Endometrium (tissue), 2 donors: Measurements from ENCODE around the gene CYGB.

Experiments
- FAIRE-seq: peaks from 2 replicates; lab custom pipeline; 2012; peaks lifted over from hg19 to GRCh38; lab: Jason Lieb, UNC
- donor health status: control.
- donor health status: control.

The CYGB gene

GRCh38 chr17:76550712-76551615 lies 13.5 kb upstream of the CYGB start:
- FAIRE-seq: no peak

DNA sequence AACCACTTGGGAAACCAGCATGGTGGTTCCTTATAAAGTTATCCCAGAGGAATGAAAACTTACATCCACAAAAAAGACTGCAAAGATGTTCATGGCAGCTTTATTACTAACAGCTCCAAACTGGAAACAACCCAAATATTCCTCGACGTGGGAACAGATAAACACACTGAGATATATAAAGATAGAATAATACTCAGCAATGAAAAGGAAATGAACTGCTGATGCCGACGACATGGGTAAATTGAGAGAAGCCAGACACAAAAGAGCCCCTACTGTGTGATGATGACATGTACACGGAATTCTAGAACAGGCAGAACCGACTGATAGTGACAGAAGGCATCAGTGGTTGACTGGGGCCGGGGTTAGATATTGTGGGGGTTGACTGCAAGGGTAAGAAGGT lies 12.0 kb upstream of the CYGB start:
- no peak for FAIRE-seq

DNA sequence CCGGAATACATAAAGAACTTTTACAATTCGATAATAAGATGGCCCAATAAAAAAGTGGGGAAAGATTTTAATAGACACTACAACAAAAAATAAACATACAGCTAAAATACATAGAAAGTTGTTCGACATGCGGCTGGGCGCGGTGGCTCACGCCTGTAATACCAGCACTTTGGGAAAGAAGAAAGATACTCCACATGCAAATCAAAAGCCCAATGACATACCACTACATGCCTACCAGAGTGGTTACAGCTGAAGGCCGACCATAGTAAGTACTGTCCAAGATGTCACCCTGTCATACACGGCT lies 11.7 kb upstream of the CYGB start:
- FAIRE-seq: no peak

DNA sequence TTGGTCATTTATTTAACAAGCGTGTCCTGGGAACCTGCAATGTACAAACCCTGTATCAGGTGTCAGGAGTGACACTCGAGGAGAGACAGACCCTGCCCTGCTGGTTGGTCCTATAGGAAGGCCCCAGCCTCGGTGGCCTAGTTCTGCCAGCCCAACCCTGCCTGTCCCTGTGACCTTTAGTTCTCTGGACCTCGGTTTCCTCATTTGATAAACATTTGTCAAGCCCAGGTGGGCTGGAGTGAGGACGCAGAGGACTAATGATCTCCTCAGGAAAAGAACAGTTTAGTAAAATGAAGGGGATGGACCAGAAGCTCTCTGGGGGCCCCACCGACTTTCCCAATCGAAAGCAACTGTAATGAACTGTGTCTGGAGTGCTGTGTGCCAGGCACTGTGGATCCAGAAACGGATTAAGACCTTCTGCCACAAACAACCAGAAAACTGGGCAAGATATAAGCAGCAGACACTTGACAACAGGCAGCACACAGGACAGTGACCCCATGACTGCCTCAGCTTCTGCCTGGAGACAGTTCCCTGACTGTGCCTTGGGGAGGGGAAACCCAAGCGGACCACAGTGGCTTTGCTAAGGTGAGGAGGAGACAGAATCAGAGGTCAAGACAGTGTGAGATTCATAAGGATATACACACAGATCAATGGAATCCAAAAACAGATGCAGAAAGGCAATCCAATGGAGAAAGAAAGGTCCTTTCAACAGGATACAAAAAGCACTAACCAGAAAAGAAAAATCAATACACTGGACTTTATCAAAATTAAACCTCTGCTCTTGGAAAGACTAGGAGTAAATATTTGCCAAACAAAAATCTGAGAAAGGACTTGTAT lies 11.1 kb upstream of the CYGB start:
- FAIRE-seq: no peak

DNA sequence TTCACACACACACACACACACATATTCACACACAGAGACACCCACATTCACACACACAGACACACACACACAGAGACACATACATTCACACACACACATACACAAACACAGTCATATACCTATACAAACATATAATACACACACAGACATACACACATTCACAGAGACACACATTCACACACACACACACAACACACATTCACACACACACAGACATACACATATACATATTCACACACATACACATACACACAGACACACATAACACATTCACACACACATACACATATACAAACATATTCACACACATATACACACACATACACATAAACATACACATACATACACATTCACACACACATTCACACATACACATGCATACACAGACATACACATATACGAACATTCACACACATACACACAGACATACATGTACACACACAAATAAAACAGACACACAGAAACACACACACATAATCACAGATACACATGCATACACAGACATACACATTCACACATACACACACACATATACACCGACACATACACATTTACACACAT lies 10.2 kb upstream of the CYGB start:
- no peak for FAIRE-seq

GRCh38 chr17:76547183-76547641 lies 9.7 kb upstream of the CYGB start:
- no peak for FAIRE-seq

- no peak for FAIRE-seq
Observed at GRCh38 chr17:76546556-76547182, 9.2 kb upstream of the CYGB start.

- no peak for FAIRE-seq
Observed at GRCh38 chr17:76545918-76546555, 8.5 kb upstream of the CYGB start.

- no peak for FAIRE-seq
Observed at GRCh38 chr17:76544546-76545365, 7.2 kb upstream of the CYGB start.

DNA sequence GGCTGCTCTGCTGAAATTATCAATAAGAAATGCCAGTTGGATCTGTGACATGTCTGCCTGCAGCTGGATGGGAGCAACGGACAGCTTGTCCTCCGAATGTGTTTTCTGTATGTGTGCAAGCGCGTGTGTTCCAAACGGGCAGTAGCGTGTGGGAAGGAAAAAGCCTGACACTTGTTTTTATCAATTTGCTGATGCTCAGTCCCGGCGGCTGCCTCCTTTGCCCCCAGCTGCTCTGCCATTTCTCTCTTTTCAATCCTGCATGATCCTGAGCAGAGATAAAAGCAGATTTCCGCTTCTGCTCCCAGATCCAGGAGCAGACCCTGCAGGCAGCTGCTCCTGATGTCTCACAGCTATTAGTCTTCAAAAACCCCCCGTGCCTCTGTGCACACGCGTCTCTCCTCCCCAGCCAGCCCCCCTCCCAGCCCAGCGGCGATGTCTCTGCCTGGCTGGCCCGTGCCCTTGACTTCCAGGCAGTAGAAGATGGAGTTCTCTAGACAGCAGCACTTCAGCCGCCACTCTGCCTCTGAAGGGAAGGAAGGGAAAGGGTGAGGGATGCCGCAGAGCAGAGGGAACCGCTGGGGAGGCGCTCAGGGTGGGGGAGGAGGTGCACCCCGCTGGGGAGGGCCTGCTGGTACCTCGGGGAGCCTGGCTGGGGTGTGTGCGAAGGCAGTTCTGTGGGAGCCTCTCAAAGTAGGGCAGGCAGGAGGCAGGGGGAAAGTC lies 6.5 kb upstream of the CYGB start:
- FAIRE-seq: no peak

GRCh38 chr17:76543482-76543825 lies 5.9 kb upstream of the CYGB start:
- FAIRE-seq: no peak

DNA sequence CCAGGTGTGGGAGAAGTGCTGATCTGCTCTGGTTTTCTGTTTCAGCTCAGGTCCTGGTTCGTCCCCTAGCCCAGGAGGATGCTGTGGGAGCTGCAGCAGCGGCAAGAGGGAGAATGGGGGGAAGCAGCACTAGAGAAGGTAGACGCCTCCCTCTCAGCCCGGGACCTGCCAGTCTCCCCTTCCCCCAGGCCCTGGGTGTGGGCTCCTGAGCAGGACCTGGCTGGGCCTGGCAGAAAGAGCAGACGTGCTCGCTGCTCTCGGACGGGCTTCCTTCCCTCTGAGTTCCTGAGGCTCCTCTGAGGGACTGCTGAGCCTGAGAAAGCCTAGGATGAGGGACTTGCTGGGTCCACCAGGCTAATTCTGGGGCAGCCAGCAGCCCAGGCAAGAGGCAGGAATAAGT lies 5.5 kb upstream of the CYGB start:
- no peak for FAIRE-seq

- no peak for FAIRE-seq
Observed at GRCh38 chr17:76542566-76542971, 5.1 kb upstream of the CYGB start.

GRCh38 chr17:76541739-76542454 lies 4.4 kb upstream of the CYGB start:
- FAIRE-seq: no peak

GRCh38 chr17:76540381-76541300 lies 3.1 kb upstream of the CYGB start:
- peak; percentile 97 for FAIRE-seq

- FAIRE-seq: no peak
Observed at GRCh38 chr17:76539631-76540271, 2.2 kb upstream of the CYGB start, which contains the start of gene PRCD. Gene PRCD, plus strand, starts transcription at chr17:76540044. Its CDS starts 98 bp downstream, at chr17:76540142.

GRCh38 chr17:76538941-76539570 lies 1.5 kb upstream of the CYGB start:
- no peak for FAIRE-seq
